H9 (cell line): ENCODE measurements around the gene DCAF4. TPM values are rescaled to one million over a fixed set of nuclear protein-coding genes. Genes with fewer than 3 reads are reported as not detected.

ENCODE experiments used
- DNase-seq: peaks from one replicate; pipeline ENCODE4 v3.0.0-alpha.2; 2017
- H2AFZ ChIP-seq: one replicate; pipeline ENCODE4 v1.6.1; 2013; ENCODE audit warnings: mild to moderate bottlenecking, low read length, control low read depth, moderate library complexity
- H2AK5ac ChIP-seq: 2 replicates; pipeline ENCODE4 v1.6.1; 2013; ENCODE audit warnings: low read length, control low read depth, mixed read lengths; ENCODE audit not compliant: insufficient read length
- H2BK120ac ChIP-seq: one replicate; pipeline ENCODE4 v1.6.1; 2013; ENCODE audit warnings: low read depth, mild to moderate bottlenecking, low read length, control low read depth, inconsistent platforms; ENCODE audit not compliant: poor library complexity, severe bottlenecking
- H2BK12ac ChIP-seq: 2 replicates; pipeline ENCODE4 v1.6.1; 2013; ENCODE audit warnings: low read length, control low read depth, mixed read lengths, low read depth; ENCODE audit not compliant: insufficient read length
- H2BK15ac ChIP-seq: 2 replicates; pipeline ENCODE4 v1.6.1; 2013; ENCODE audit warnings: low read depth, low read length, control low read depth
- H2BK20ac ChIP-seq: one replicate; pipeline ENCODE4 v1.6.1; 2013; ENCODE audit warnings: low read depth, mild to moderate bottlenecking, low read length, control low read depth, inconsistent platforms; ENCODE audit not compliant: poor library complexity, severe bottlenecking
- H2BK5ac ChIP-seq: 2 replicates; pipeline ENCODE4 v1.6.1; 2013; ENCODE audit warnings: low read length, control low read depth, mixed read lengths; ENCODE audit not compliant: insufficient read length
- H3K14ac ChIP-seq: 2 replicates; pipeline ENCODE4 v1.6.1; 2013; ENCODE audit warnings: low read length, control low read depth; ENCODE audit not compliant: insufficient read depth
- H3K18ac ChIP-seq: 2 replicates; pipeline ENCODE4 v1.6.1; 2013; ENCODE audit warnings: low read depth, mild to moderate bottlenecking, mixed read lengths, low read length, control low read depth; ENCODE audit not compliant: insufficient read length
- H3K23ac ChIP-seq: 2 replicates; pipeline ENCODE4 v1.6.1; 2013; ENCODE audit warnings: low read length, control low read depth, mixed read lengths, low read depth; ENCODE audit not compliant: insufficient read length
- H3K23me2 ChIP-seq: 2 replicates; pipeline ENCODE4 v1.6.1; 2013; ENCODE audit warnings: low read depth, mild to moderate bottlenecking, mixed read lengths, low read length, control low read depth; ENCODE audit not compliant: insufficient read length, poor library complexity, severe bottlenecking
- H3K27ac ChIP-seq: 2 replicates; pipeline ENCODE4 v1.5.1; 2013; ENCODE audit warnings: low read length, control low read depth, mixed read lengths, low read depth; ENCODE audit not compliant: insufficient read length
- H3K27me3 ChIP-seq: 2 replicates; pipeline ENCODE4 v1.6.1; 2013; ENCODE audit warnings: low read length, control low read depth, inconsistent platforms; ENCODE audit not compliant: insufficient read depth
- H3K4ac ChIP-seq: 2 replicates; pipeline ENCODE4 v1.6.1; 2013; ENCODE audit warnings: low read depth, mild to moderate bottlenecking, control low read depth, inconsistent platforms, low read length, moderate library complexity
- H3K4me1 ChIP-seq: 2 replicates; pipeline ENCODE4 v1.6.1; 2013; ENCODE audit warnings: low read length, control low read depth, inconsistent platforms; ENCODE audit not compliant: insufficient read depth
- H3K4me2 ChIP-seq: 2 replicates; pipeline ENCODE4 v1.6.1; 2013; ENCODE audit warnings: low read length, control low read depth, mixed read lengths; ENCODE audit not compliant: insufficient read length, insufficient read depth
- H3K56ac ChIP-seq: 2 replicates; pipeline ENCODE4 v1.6.1; 2013; ENCODE audit warnings: low read depth, mild to moderate bottlenecking, mixed read lengths, low read length, control low read depth; ENCODE audit not compliant: insufficient read length
- H3K79me1 ChIP-seq: 2 replicates; pipeline ENCODE4 v1.6.1; 2013; ENCODE audit warnings: low read depth, mild to moderate bottlenecking, moderate library complexity, low read length, control low read depth, inconsistent platforms; ENCODE audit not compliant: insufficient read depth, poor library complexity, severe bottlenecking
- H3K79me2 ChIP-seq: 2 replicates; pipeline ENCODE4 v1.6.1; 2013; ENCODE audit warnings: low read length, control low read depth, inconsistent platforms; ENCODE audit not compliant: insufficient read depth
- H3K9ac ChIP-seq: 2 replicates; pipeline ENCODE4 v1.6.1; 2013; ENCODE audit warnings: low read length, control low read depth, mixed read lengths; ENCODE audit not compliant: insufficient read length; ENCODE audit errors: extremely low read depth
- H3K9me3 ChIP-seq: one replicate; pipeline ENCODE4 v1.6.1; 2013; ENCODE audit warnings: low read depth, low read length, inconsistent platforms; ENCODE audit not compliant: control insufficient read depth
- H3T11ph ChIP-seq: one replicate; pipeline ENCODE4 v1.6.1; 2013; ENCODE audit warnings: mild to moderate bottlenecking, low read length, control low read depth, inconsistent platforms
- H4K20me1 ChIP-seq: one replicate; pipeline ENCODE4 v1.6.1; 2013; ENCODE audit not compliant: control insufficient read depth, insufficient read length, insufficient read depth
- H4K5ac ChIP-seq: 2 replicates; pipeline ENCODE4 v1.6.1; 2013; ENCODE audit warnings: low read depth, mild to moderate bottlenecking, mixed read lengths, low read length, control low read depth; ENCODE audit not compliant: insufficient read length
- H4K8ac ChIP-seq: replicated peaks from 2 replicates; pipeline ENCODE4 v1.6.1; 2013; ENCODE audit warnings: low read length, control low read depth, mixed read lengths, low read depth; ENCODE audit not compliant: insufficient read length
- H4K91ac ChIP-seq: 2 replicates; pipeline ENCODE4 v1.6.1; 2013; ENCODE audit warnings: low read depth, mild to moderate bottlenecking, moderate library complexity, mixed read lengths, low read length, control low read depth; ENCODE audit not compliant: insufficient read length
- H3K27ac Mint-ChIP-seq, 3 experiments: 2 replicates in 2 of 3; 3 replicates in 1 of 3; pipeline ENCODE4 v1.8.0; 2020 to 2021; ENCODE audit warnings: mixed read lengths in 3 of 3, mild to moderate bottlenecking in 1 of 3, moderate library complexity in 1 of 3
- H3K27me3 Mint-ChIP-seq: 2 replicates; pipeline ENCODE4 v1.8.0; 2021; ENCODE audit warnings: low read depth, mild to moderate bottlenecking, moderate library complexity, mixed read lengths
- H3K36me3 Mint-ChIP-seq, 3 experiments: 2 replicates in 2 of 3; 3 replicates in 1 of 3; pipeline ENCODE4 v1.8.0; 2020 to 2021; ENCODE audit warnings: low read depth in 3 of 3, mixed read lengths in 3 of 3; ENCODE audit not compliant: insufficient read depth in 1 of 3
- H3K4me1 Mint-ChIP-seq, 2 experiments: 2 replicates each; pipeline ENCODE4 v1.8.0; 2020; ENCODE audit warnings: mixed read lengths in 2 of 2
- H3K4me3 Mint-ChIP-seq, 2 experiments: 2 replicates in 1 of 2; 3 replicates in 1 of 2; pipeline ENCODE4 v1.8.0; 2020 to 2021; ENCODE audit warnings: mild to moderate bottlenecking in 2 of 2, mixed read lengths in 2 of 2, moderate library complexity in 1 of 2
- H3K9me3 Mint-ChIP-seq, 2 experiments: 2 replicates in 1 of 2; 3 replicates in 1 of 2; pipeline ENCODE4 v1.8.0; 2020; ENCODE audit warnings: mild to moderate bottlenecking in 2 of 2, mixed read lengths in 2 of 2, moderate library complexity in 1 of 2
- CTCF ChIP-seq: fragments of 200-600 bp; sonication (generic); conservative IDR thresholded peaks from 3 replicates; pipeline ENCODE4 v1.8.0; 2021; ENCODE audit warnings: antibody characterized with exemption, mild to moderate bottlenecking
- WGBS: extraction: QIAGEN DNeasy Blood & Tissue Kit; methylation state at CpG from one replicate; pipeline ENCODE4 v1.1.7; 2013; ENCODE audit warnings: missing lambda C conversion rate, low lambda C conversion rate, mixed read lengths; ENCODE audit not compliant: insufficient read length; ENCODE audit errors: extremely low coverage; 5-methylcytosine and 5-hydroxymethylcytosine counted together
- total RNA-seq: library from RNA; stranded (reverse); gene quantifications from 2 replicates; pipeline ENCODE4 v1.2.1, GENCODE V29; 2021

Gene DCAF4
- total RNA-seq, 1 experiment from 2014 or later = 32.0 TPM

DNA sequence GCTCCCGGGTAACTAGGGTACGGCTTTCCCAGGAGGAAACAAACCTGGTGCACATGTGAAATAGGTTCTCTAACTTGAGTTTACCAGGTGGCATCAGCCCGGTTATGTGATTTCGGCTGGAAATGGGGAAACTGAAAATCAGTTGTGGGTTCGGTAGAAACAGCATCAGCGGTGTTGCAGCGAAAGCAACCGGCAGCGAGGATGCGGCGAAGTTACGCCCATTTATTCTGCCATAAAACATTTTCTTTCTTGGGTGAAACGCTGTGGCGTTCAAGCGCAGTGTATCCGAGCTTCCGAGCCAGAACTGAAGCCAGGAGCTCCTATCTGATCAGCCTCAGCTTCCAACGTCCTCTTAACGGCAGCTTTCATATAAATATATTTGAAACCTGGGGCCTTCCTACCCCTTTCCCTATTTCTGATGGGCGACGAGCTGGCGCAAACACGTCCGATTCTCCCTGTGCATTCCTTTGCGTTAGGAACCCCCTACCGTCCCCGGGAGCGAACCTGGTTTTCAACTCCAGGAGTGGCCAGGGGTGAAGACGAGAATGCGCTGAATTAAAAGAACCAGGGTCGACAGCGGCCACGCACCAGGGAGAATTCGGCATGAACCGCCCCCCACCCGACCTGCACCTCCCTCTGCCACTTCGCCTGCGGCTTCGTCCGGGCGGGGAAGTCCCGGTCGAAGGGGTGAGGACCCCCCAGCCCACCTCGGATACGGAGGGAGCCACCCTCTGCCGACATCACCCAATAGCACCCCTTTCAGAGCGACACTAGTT is 34.0 kb upstream of the DCAF4 start:
- Histone ChIP-seq H3K27me3 (peaks cover 38% of the 10 kb centered on the region), H3K4ac (no peak overlapping the region), H2BK5ac (no peak overlapping the region), H3K9me3 (no peaks in the 10 kb centered on the region), H3K18ac (no peak overlapping the region), H3K23ac (no peak overlapping the region), H3K4me2 (peak overlapping the region; percentile 90), H2AFZ (no peak overlapping the region), H3T11ph (no peak overlapping the region), H4K91ac (no peak overlapping the region), H3K23me2 (peaks cover 25% of the 10 kb centered on the region), H3K4me1 (peaks cover 14% of the 10 kb centered on the region), H2BK15ac (no peak overlapping the region), H3K79me1 (no peaks in the 10 kb centered on the region), H2BK20ac (no peak overlapping the region), H2AK5ac (no peak overlapping the region), H2BK120ac (no peak overlapping the region), H3K56ac (no peak overlapping the region), H2BK12ac (no peak overlapping the region), H3K9ac (no peak overlapping the region), H4K8ac (no peak overlapping the region), H3K14ac (no peak overlapping the region), H3K27ac (no peak overlapping the region), H4K5ac (no peak overlapping the region), H4K20me1 (no peaks in the 10 kb centered on the region), H3K79me2 (no peaks in the 10 kb centered on the region)
- DNase-seq = peak; percentile 43
- H3K27me3 Mint-ChIP-seq = peaks cover 81% of the 10 kb centered on the region
- H3K36me3 Mint-ChIP-seq = peaks cover 0 to 1% (median 0%) of the 10 kb centered on the region in 3 experiments; a peak in 1 of 7 replicates
- H3K27ac Mint-ChIP-seq = no peak overlapping the region
- no CpG with 5 or more reads among the region's 47 CpGs for WGBS
- TF ChIP-seq CTCF = no peak
- no peaks in the 10 kb centered on the region; a peak in 1 of 5 replicates for H3K9me3 Mint-ChIP-seq
- peak overlapping the region; percentile 54 to 91 for H3K4me3 Mint-ChIP-seq
- H3K4me1 Mint-ChIP-seq = peaks cover 56 to 58% of the 10 kb centered on the region in 2 experiments
